HepG2 (cell line): ENCODE measurements around the gene MTSS2. TPM values are rescaled to one million over a fixed set of nuclear protein-coding genes. Genes with fewer than 3 reads are reported as not detected.

ENCODE experiments used
- ATAC-seq: fragments of 200-7000 bp; cut with Tn5 transposase; 3 replicates; pipeline ENCODE4 v1.9.1; 2020; ENCODE audit warnings: mild to moderate bottlenecking, moderate library complexity
- BruUV-seq: library from RNA; stranded (reverse); fragments of 400-500 nt; replicated peaks from 2 replicates; lab custom pipeline; 2021; lab: Mats Ljungman, UMichigan
- CTCF ChIA-PET: fragments of 300-600 bp; formaldehyde crosslinking; extraction: SDS; loops from one replicate; lab custom pipeline; 2021; ENCODE audit warnings: low total read pairs, inconsistent platforms, low intra/inter-chr PET ratio; lab: Yijun Ruan, JAX
- POLR2A ChIA-PET: fragments of 350-600 bp; sonication (Branson Sonifier 250); formaldehyde crosslinking; loops from one replicate; lab custom pipeline; 2020; ENCODE audit warnings: antibody characterized with exemption, inconsistent platforms; lab: Yijun Ruan, JAX
- DNase-seq: peaks from one replicate; pipeline ENCODE4 v3.0.0-alpha.2; 2015; ENCODE audit warnings: low spot score
- FAIRE-seq: peaks from 3 replicates; lab custom pipeline; 2011; peaks lifted over from hg19 to GRCh38; lab: Jason Lieb, UNC
- H2AFZ ChIP-seq: one replicate; pipeline ENCODE4 v1.6.1; 2011; ENCODE audit warnings: low read length, inconsistent platforms
- H3K27ac ChIP-seq: fragments of 300-600 bp; 3 replicates; pipeline ENCODE4 v1.8.0; 2011; ENCODE audit warnings: mixed run types, mild to moderate bottlenecking, mixed read lengths, low read length, inconsistent platforms; ENCODE audit not compliant: insufficient read depth; ENCODE audit errors: extremely low read length
- H3K27me3 ChIP-seq, 2 experiments: fragments of 200-600 bp in 1 of 2; 2 replicates in 1 of 2; 3 replicates in 1 of 2; pipeline versions ENCODE4 v1.6.0 to v1.8.0; 2011; ENCODE audit warnings: low read length in 2 of 2, mild to moderate bottlenecking in 2 of 2, moderate library complexity in 2 of 2, inconsistent platforms in 1 of 2; ENCODE audit not compliant: insufficient read depth in 2 of 2, control insufficient read depth in 1 of 2
- H3K36me3 ChIP-seq, 2 experiments: fragments of 200-600 bp in 1 of 2; replicated peaks in 1 of 2; 2 replicates in 1 of 2; 3 replicates in 1 of 2; pipeline versions ENCODE4 v1.5.1 to v1.8.0; 2011; ENCODE audit warnings: low read length in 2 of 2, inconsistent platforms in 1 of 2; ENCODE audit not compliant: insufficient read depth in 2 of 2, control insufficient read depth in 1 of 2
- H3K4me1 ChIP-seq: 2 replicates; pipeline ENCODE4 v1.5.1; 2012; ENCODE audit warnings: low read length, inconsistent platforms; ENCODE audit not compliant: insufficient read depth
- H3K4me2 ChIP-seq: 2 replicates; pipeline ENCODE4 v1.6.0; 2011; ENCODE audit warnings: low read depth, low read length, inconsistent platforms
- H3K4me3 ChIP-seq, 3 experiments: fragments of 200-600 bp in 1 of 3; sonication (generic), shearing (Covaris generic) in 1 of 3; replicated peaks in 1 of 3; 2 replicates each; pipeline ENCODE4 v1.5.1; 2011 to 2016; ENCODE audit warnings: low read length in 3 of 3, inconsistent platforms in 2 of 3, low read depth in 2 of 3, mild to moderate bottlenecking in 2 of 3, control low read depth in 1 of 3, mixed read lengths in 1 of 3; ENCODE audit not compliant: insufficient read depth in 1 of 3
- H3K79me2 ChIP-seq: one replicate; pipeline ENCODE4 v1.6.1; 2011; ENCODE audit warnings: low read length, inconsistent platforms; ENCODE audit not compliant: insufficient read depth
- H3K9ac ChIP-seq: 2 replicates; pipeline ENCODE4 v1.6.0; 2011; ENCODE audit warnings: mild to moderate bottlenecking, low read depth, low read length, inconsistent platforms; ENCODE audit not compliant: insufficient read depth
- H3K9me3 ChIP-seq: 2 replicates; pipeline ENCODE4 v1.5.1; 2012; ENCODE audit warnings: mild to moderate bottlenecking, low read length
- H4K20me1 ChIP-seq: 2 replicates; pipeline ENCODE4 v1.6.0; 2011; ENCODE audit warnings: inconsistent platforms, mild to moderate bottlenecking, low read length, moderate library complexity; ENCODE audit not compliant: insufficient read depth
- AGO1 ChIP-seq: fragments of 200-400 bp; formaldehyde crosslinking; IDR thresholded peaks from 2 replicates; pipeline ENCODE4 v1.6.1; 2017; ENCODE audit warnings: mild to moderate bottlenecking, low read depth, low read length, moderate library complexity; ENCODE audit not compliant: poor library complexity, severe bottlenecking
- CREBL2 ChIP-seq: sonication (generic); formaldehyde crosslinking; IDR thresholded peaks from 2 replicates; pipeline ENCODE4 v1.8.1; 2023; ENCODE audit warnings: missing genetic modification reagents, mild to moderate bottlenecking, borderline replicate concordance
- ZKSCAN1 ChIP-seq: fragments of 150-350 bp; IDR thresholded peaks from 2 replicates; pipeline ENCODE4 v1.6.1; 2014; ENCODE audit warnings: low read length
- ZNF619 ChIP-seq: sonication (generic); formaldehyde crosslinking; IDR thresholded peaks from 2 replicates; pipeline ENCODE4 v1.4.0; 2020; ENCODE audit warnings: mild to moderate bottlenecking, missing genetic modification reagents
- WGBS: methylation state at CpG from one replicate; pipeline ENCODE4 v1.1.6; 2017; ENCODE audit warnings: low lambda C conversion rate; 5-methylcytosine and 5-hydroxymethylcytosine counted together
- in situ Hi-C: cut with HindIII; loops from 2 replicates; pipeline ENCODE4 v1.10.0; 2017; ENCODE audit warnings: low pct_unique_long_range_greater_than_20kb; ENCODE audit not compliant: extremely low pct_ligation_motif_present
- intact Hi-C: fragments of 100-400 bp; cut with micrococcal nuclease; formaldehyde crosslinking; loops from one replicate; pipeline ENCODE4 v1.10.0; 2022; ENCODE audit not compliant: unreplicated experiment
- polyA plus RNA-seq, 8 experiments: library from polyadenylated mRNA; depleted of rRNA in 3 of 8; stranded (reverse) in 7 of 8; unstranded in 1 of 8; fragments of >200 nt; fragmentation: Illumina TruSeq in 4 of 8; extraction: Trizol in 4 of 8; gene quantifications; 2 replicates each; pipeline versions ENCODE4 v1.2.1 to v1.2.3, GENCODE V29; 2011 to 2016; ENCODE audit warnings: low read depth in 4 of 8, missing spikeins in 1 of 8, mixed read lengths in 1 of 8; ENCODE audit not compliant: insufficient read depth in 1 of 8
- total RNA-seq, 5 experiments: library from RNA; depleted of rRNA; stranded (reverse); fragments of >200 nt; fragmentation: Illumina TruSeq; extraction: Trizol; gene quantifications; 2 replicates each; pipeline ENCODE4 v1.2.3, GENCODE V29; 2016; ENCODE audit warnings: low read depth in 1 of 5

Gene MTSS2
- total and polyA plus RNA-seq, 2 of the 13 experiments (the other 11 are each of a cell fraction or from before 2014, with no cell fraction given), result 132 to 242 TPM

GRCh38 chr16:70734522-70735095 is 48.8 kb upstream of the MTSS2 start:
- POLR2A ChIA-PET, result interaction anchor here (1.2 to 13.4 kb wide), 4 partner anchors 8 to 68 kb away, joined by 3 to 357 read pairs (median 71); partner anchors contain the start of gene MTSS2
- in situ Hi-C loops, result no loop called here

GRCh38 chr16:70730944-70731343 is 45.1 kb upstream of the MTSS2 start:
- Histone ChIP-seq H3K79me2 (peaks cover 5% of the 10 kb centered on the region), H3K36me3 (peaks cover 13% of the 10 kb centered on the region in 2 experiments; a peak in 4 of 5 replicates), H2AFZ (no peak overlapping the region), H3K4me2 (no peak overlapping the region), H3K4me1 (peaks cover 18% of the 10 kb centered on the region), H3K4me3 (no peak overlapping the region), H3K27me3 (no peaks in the 10 kb centered on the region), H3K9ac (no peak overlapping the region), H3K9me3 (no peaks in the 10 kb centered on the region), H3K27ac (no peak overlapping the region), H4K20me1 (no peaks in the 10 kb centered on the region)
- in situ Hi-C loops (no loop called here), intact Hi-C loops (no loop called here)
- 98% methylated on average over 3 of the region's 3 CpGs for WGBS
- BruUV-seq, result no TSS peak
- CTCF ChIA-PET, result no interaction called here
- no peak for ATAC-seq
- TF ChIP-seq AGO1 (peak; percentile 52), CREBL2 (no peak)
- no peak for FAIRE-seq
- POLR2A ChIA-PET, result interaction anchor here (0.7 to 10.2 kb wide), 3 partner anchors 10 to 47 kb away, joined by 4 to 536 read pairs (median 357); partner anchors contain the start of gene MTSS2
- DNase-seq, result no peak

More at GRCh38 chr16:70734522-70735095, 48.8 kb upstream of the MTSS2 start:
- Histone ChIP-seq H3K4me2 (no peak overlapping the region), H3K36me3 (peaks cover 12 to 18% of the 10 kb centered on the region in 2 experiments; a peak in 4 of 5 replicates), H3K9ac (no peak overlapping the region), H3K4me3 (no peak overlapping the region), H3K4me1 (peaks cover 44% of the 10 kb centered on the region), H3K9me3 (no peaks in the 10 kb centered on the region), H3K79me2 (no peaks in the 10 kb centered on the region), H3K27me3 (no peaks in the 10 kb centered on the region), H2AFZ (no peak overlapping the region), H4K20me1 (no peaks in the 10 kb centered on the region), H3K27ac (no peak overlapping the region)
- FAIRE-seq (no peak), DNase-seq (no peak), ATAC-seq (no peak)
- peak; percentile 74; the same call in 1 of the 2 replicates for TF ChIP-seq ZKSCAN1
- no peak for TF ChIP-seq ZNF619 (CRISPR knock-in tag)
- 98% methylated on average over 4 of the region's 4 CpGs for WGBS
- intact Hi-C loops, result no loop called here
- CTCF ChIA-PET, result no interaction called here
- BruUV-seq, result no TSS peak
